Measurements from ENCODE around the gene B4GALT6.

DNA sequence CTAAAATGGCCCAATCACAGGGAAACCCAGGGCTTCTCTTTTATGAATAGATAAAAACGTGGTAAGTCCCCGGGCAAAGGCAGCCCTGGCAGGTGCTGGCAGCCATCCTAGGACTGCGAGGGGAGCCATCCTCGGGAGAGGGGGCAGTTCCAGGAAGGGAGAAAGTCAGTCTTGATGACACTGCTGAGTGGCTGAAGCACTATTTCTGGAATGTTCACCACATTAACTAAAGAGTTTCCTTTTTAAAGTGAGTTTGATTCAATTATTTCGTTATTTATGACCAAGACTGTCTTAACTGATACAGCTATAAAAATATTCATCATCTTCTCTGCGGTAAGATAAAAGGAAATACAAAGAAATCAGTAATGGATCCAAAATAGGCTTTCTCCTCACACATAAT lies 72.3 kb downstream of the B4GALT6 start:
- TF ChIP-seq, protein P1, sequence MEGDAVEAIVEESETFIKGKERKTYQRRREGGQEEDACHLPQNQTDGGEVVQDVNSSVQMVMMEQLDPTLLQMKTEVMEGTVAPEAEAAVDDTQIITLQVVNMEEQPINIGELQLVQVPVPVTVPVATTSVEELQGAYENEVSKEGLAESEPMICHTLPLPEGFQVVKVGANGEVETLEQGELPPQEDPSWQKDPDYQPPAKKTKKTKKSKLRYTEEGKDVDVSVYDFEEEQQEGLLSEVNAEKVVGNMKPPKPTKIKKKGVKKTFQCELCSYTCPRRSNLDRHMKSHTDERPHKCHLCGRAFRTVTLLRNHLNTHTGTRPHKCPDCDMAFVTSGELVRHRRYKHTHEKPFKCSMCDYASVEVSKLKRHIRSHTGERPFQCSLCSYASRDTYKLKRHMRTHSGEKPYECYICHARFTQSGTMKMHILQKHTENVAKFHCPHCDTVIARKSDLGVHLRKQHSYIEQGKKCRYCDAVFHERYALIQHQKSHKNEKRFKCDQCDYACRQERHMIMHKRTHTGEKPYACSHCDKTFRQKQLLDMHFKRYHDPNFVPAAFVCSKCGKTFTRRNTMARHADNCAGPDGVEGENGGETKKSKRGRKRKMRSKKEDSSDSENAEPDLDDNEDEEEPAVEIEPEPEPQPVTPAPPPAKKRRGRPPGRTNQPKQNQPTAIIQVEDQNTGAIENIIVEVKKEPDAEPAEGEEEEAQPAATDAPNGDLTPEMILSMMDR (IDR thresholded peaks at IDR 0.05): no peak
- TF ChIP-seq POLR2A (IDR thresholded peaks at IDR 0.05): no peak

Data from uterus (tissue), 2 donors.